ENCODE data around the gene ZNF823. TPM values are rescaled to one million over a fixed set of nuclear protein-coding genes. Genes with fewer than 3 reads are reported as not detected.

The ZNF823 gene
- total and polyA plus RNA-seq, 10 donors: 1.3 to 5.2 (median 3.6) TPM

GRCh38 chr19:11697284-11697855 lies 41.4 kb downstream of the ZNF823 start:
- DNase-seq: no peak
- Histone ChIP-seq H3K27ac (no peak overlapping the region), H3K27me3 (replicated peaks in 1 of 7) (peaks cover 0 to 41% (median 12%) of the 10 kb centered on the region in 7 donors), H3K36me3 (no peaks in the 10 kb centered on the region), H3K4me1 (peaks cover 6 to 21% (median 18%) of the 10 kb centered on the region in 6 donors), H3K4me3 (no peak overlapping the region), H3K9me3 (no peaks in the 10 kb centered on the region)
- intact Hi-C loops (cut with DNase I; ENCODE audit: low total_unique reads): no loop called here
- 71 to 83% (median 72%) methylated on average over 6 of the region's 6 CpGs for WGBS, 5 donors
- TF ChIP-seq POLR2A (IDR thresholded peaks at IDR 0.05) (no peak), POLR2AphosphoS5 (IDR thresholded peaks at IDR 0.05) (no peak), CTCF (IDR thresholded peaks at IDR 0.05 in 8 of 11, conservative IDR thresholded peaks at IDR 0.05 in 3 of 11) (no peak)

GRCh38 chr19:11694533-11695439 lies 44.0 kb downstream of the ZNF823 start:
- Histone ChIP-seq H3K9me3 (no peaks in the 10 kb centered on the region), H3K36me3 (no peaks in the 10 kb centered on the region), H3K27ac (peak overlapping the region in 5 of 8 donors; percentile 18 to 64 (median 43)), H3K27me3 (replicated peaks in 1 of 7) (peaks cover 0 to 53% (median 12%) of the 10 kb centered on the region in 7 donors), H3K4me3 (peak overlapping the region; percentile 47 to 69 (median 60)), H3K4me1 (peaks cover 6 to 21% (median 15%) of the 10 kb centered on the region in 6 donors)
- intact Hi-C loops (cut with DNase I; ENCODE audit: low total_unique reads): no loop called here
- TF ChIP-seq POLR2AphosphoS5 (IDR thresholded peaks at IDR 0.05) (peak in 2 of 3 donors; percentile 47 to 71), CTCF (IDR thresholded peaks at IDR 0.05 in 8 of 11, conservative IDR thresholded peaks at IDR 0.05 in 3 of 11) (no peak), POLR2A (IDR thresholded peaks at IDR 0.05) (no peak)
- DNase-seq: peak; percentile 91
- WGBS, 5 donors: 4 to 6% (median 5%) methylated on average over 28 to 61 of the region's 61 CpGs

- WGBS, 5 donors: 22 to 27% (median 25%) methylated on average over 16 of the region's 16 CpGs
- intact Hi-C loops (cut with DNase I; ENCODE audit: low total_unique reads): no loop called here
- Histone ChIP-seq H3K27ac (peak overlapping the region in 2 of 8 donors; percentile 46 to 64), H3K27me3 (replicated peaks in 1 of 7) (peaks cover 0 to 53% (median 12%) of the 10 kb centered on the region in 7 donors), H3K4me3 (peak overlapping the region; percentile 47 to 69 (median 60)), H3K4me1 (peaks cover 6 to 21% (median 15%) of the 10 kb centered on the region in 6 donors), H3K9me3 (no peaks in the 10 kb centered on the region), H3K36me3 (no peaks in the 10 kb centered on the region)
- TF ChIP-seq POLR2AphosphoS5 (IDR thresholded peaks at IDR 0.05): no peak
- TF ChIP-seq CTCF (IDR thresholded peaks at IDR 0.05 in 8 of 11, conservative IDR thresholded peaks at IDR 0.05 in 3 of 11): no peak
- TF ChIP-seq POLR2A (IDR thresholded peaks at IDR 0.05): no peak
- DNase-seq: no peak
Observed at GRCh38 chr19:11693505-11694499, 44.9 kb downstream of the ZNF823 start.

All from spleen (tissue), 11 donors.